Endodermal cell (in vitro differentiated cells): ENCODE data around the gene PERCC1. TPM values are rescaled to one million over a fixed set of nuclear protein-coding genes. Genes with fewer than 3 reads are reported as not detected.

Experiments
- DNase-seq: peaks from one replicate; pipeline ENCODE4 v3.0.0-alpha.2; 2017
- H3K27ac ChIP-seq: 2 replicates; pipeline ENCODE4 v1.5.1; 2013; ENCODE audit warnings: mild to moderate bottlenecking, low read depth, low read length, moderate library complexity
- H3K27me3 ChIP-seq: 2 replicates; pipeline ENCODE4 v1.6.1; 2013; ENCODE audit warnings: mild to moderate bottlenecking, low read length, moderate library complexity; ENCODE audit not compliant: insufficient read depth, control insufficient read depth, poor library complexity, severe bottlenecking
- H3K36me3 ChIP-seq: 2 replicates; pipeline ENCODE4 v1.7.0; 2013; ENCODE audit warnings: mild to moderate bottlenecking, low read length, moderate library complexity; ENCODE audit not compliant: control insufficient read depth, insufficient read depth
- H3K4me1 ChIP-seq: one replicate; pipeline ENCODE4 v1.7.0; 2013; ENCODE audit warnings: low read length; ENCODE audit not compliant: control insufficient read depth, insufficient read depth
- H3K4me3 ChIP-seq: 2 replicates; pipeline ENCODE4 v1.5.1; 2013; ENCODE audit warnings: mild to moderate bottlenecking, low read length, moderate library complexity
- H3K9ac ChIP-seq: 2 replicates; pipeline ENCODE4 v1.6.1; 2013; ENCODE audit warnings: mild to moderate bottlenecking, low read length, moderate library complexity; ENCODE audit not compliant: poor library complexity, severe bottlenecking; ENCODE audit errors: extremely low read depth
- H3K9me3 ChIP-seq: 2 replicates; pipeline ENCODE4 v1.6.1; 2013; ENCODE audit warnings: mild to moderate bottlenecking, low read length, moderate library complexity; ENCODE audit not compliant: control insufficient read depth
- H3K27ac Mint-ChIP-seq: 2 replicates; pipeline ENCODE4 v1.8.0; 2020; ENCODE audit warnings: mixed read lengths
- H3K27me3 Mint-ChIP-seq: 2 replicates; pipeline ENCODE4 v1.8.0; 2021; ENCODE audit warnings: mild to moderate bottlenecking, mixed read lengths; ENCODE audit not compliant: insufficient read depth
- H3K36me3 Mint-ChIP-seq: 2 replicates; pipeline ENCODE4 v1.8.0; 2020; ENCODE audit warnings: low read depth, mixed read lengths
- H3K4me1 Mint-ChIP-seq: 2 replicates; pipeline ENCODE4 v1.8.0; 2020; ENCODE audit warnings: mixed read lengths
- H3K4me3 Mint-ChIP-seq: 2 replicates; pipeline ENCODE4 v1.8.0; 2020; ENCODE audit warnings: mild to moderate bottlenecking, moderate library complexity, mixed read lengths
- H3K9me3 Mint-ChIP-seq: 2 replicates; pipeline ENCODE4 v1.8.0; 2020; ENCODE audit warnings: mild to moderate bottlenecking, mixed read lengths
- WGBS, 2 experiments: methylation state at CpG; one replicate each; pipeline versions ENCODE4 v1.1.5 to v1.1.7; 2013; ENCODE audit warnings: missing lambda C conversion rate in 2 of 2, mixed read lengths in 1 of 2; ENCODE audit not compliant: insufficient coverage in 1 of 2, insufficient read length in 1 of 2; 5-methylcytosine and 5-hydroxymethylcytosine counted together
- total RNA-seq, 2 donors: library from RNA; stranded (reverse); fragmentation: NEBNext Ultra II Directional in 1 of 2; extraction: Animal tissue kit (Norgen Biotek cat#: 25700) in 1 of 2; gene quantifications; 2 replicates in 1 of 2; 3 replicates in 1 of 2; pipeline ENCODE4 v1.2.1, GENCODE V29; 2021
- TF ChIP-seq, protein P1 (sequence below): fragments of 200-600 bp; sonication (generic); conservative IDR thresholded peaks from 2 replicates; pipeline ENCODE4 v1.5.0; 2021; ENCODE audit warnings: antibody characterized with exemption, mild to moderate bottlenecking

PERCC1 gene
- total RNA-seq, 2 donors from 2014 or later: 0.51 to 0.79 TPM

DNA sequence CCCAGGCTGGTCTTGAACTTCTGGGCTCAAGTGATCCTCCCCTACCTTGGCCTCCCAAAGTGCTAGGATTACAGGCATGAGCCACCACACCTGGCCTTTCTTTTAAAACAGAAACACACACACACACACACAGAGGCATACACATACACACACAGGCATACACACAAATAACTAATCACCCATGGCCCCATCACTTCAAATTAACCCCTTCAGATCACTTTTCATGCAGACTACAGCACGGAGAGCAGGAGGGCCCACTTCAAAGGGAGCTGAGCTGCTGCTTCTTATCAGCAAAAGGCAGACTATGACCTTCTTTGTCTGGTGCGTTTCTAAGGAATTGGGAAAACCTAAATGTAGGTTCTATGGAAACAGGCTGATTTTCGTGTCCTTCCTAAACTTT is 42.1 kb downstream of the PERCC1 start:
- Histone ChIP-seq H3K4me1 (no peaks in the 10 kb centered on the region), H3K9ac (no peak overlapping the region), H3K27ac (no peak overlapping the region), H3K9me3 (no peaks in the 10 kb centered on the region), H3K36me3 (no peaks in the 10 kb centered on the region), H3K27me3 (no peaks in the 10 kb centered on the region), H3K4me3 (no peak overlapping the region)
- peaks cover 11% of the 10 kb centered on the region for H3K27me3 Mint-ChIP-seq
- TF ChIP-seq, protein P1, sequence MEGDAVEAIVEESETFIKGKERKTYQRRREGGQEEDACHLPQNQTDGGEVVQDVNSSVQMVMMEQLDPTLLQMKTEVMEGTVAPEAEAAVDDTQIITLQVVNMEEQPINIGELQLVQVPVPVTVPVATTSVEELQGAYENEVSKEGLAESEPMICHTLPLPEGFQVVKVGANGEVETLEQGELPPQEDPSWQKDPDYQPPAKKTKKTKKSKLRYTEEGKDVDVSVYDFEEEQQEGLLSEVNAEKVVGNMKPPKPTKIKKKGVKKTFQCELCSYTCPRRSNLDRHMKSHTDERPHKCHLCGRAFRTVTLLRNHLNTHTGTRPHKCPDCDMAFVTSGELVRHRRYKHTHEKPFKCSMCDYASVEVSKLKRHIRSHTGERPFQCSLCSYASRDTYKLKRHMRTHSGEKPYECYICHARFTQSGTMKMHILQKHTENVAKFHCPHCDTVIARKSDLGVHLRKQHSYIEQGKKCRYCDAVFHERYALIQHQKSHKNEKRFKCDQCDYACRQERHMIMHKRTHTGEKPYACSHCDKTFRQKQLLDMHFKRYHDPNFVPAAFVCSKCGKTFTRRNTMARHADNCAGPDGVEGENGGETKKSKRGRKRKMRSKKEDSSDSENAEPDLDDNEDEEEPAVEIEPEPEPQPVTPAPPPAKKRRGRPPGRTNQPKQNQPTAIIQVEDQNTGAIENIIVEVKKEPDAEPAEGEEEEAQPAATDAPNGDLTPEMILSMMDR: no peak
- H3K4me1 Mint-ChIP-seq: peaks cover 4% of the 10 kb centered on the region
- H3K27ac Mint-ChIP-seq: peak overlapping the region; percentile 82
- H3K9me3 Mint-ChIP-seq: peaks cover 25% of the 10 kb centered on the region
- peaks cover 1% of the 10 kb centered on the region for H3K36me3 Mint-ChIP-seq
- H3K4me3 Mint-ChIP-seq: peak overlapping the region; percentile 27
- no peak for DNase-seq
- 72 to 85% methylated on average over 3 of the region's 3 CpGs for WGBS, 2 experiments

- peak overlapping the region; percentile 86 for H3K9ac ChIP-seq
- peak overlapping the region; percentile 75 for H3K27ac ChIP-seq
- H3K36me3 ChIP-seq: no peaks in the 10 kb centered on the region
- H3K9me3 Mint-ChIP-seq: peaks cover 38% of the 10 kb centered on the region
- H3K4me3 ChIP-seq: peak overlapping the region; percentile 91
- H3K27ac Mint-ChIP-seq: peak overlapping the region; percentile 63
- TF ChIP-seq, protein P1: no peak
- H3K4me3 Mint-ChIP-seq: peak overlapping the region; percentile 57
- no peaks in the 10 kb centered on the region for H3K9me3 ChIP-seq
- no peaks in the 10 kb centered on the region for H3K4me1 ChIP-seq
- H3K27me3 Mint-ChIP-seq: peaks cover 13% of the 10 kb centered on the region
- no peaks in the 10 kb centered on the region for H3K27me3 ChIP-seq
- 13 to 22% methylated on average over 35 to 57 of the region's 57 CpGs for WGBS, 2 experiments
- no peak for DNase-seq
- H3K4me1 Mint-ChIP-seq: peaks cover 4% of the 10 kb centered on the region
- peaks cover 1% of the 10 kb centered on the region for H3K36me3 Mint-ChIP-seq
Observed at GRCh38 chr16:1474082-1474795, 43.4 kb downstream of the PERCC1 start.

GRCh38 chr16:1474796-1475551 is 44.1 kb downstream of the PERCC1 start, which contains the start of gene CLCN7:
Gene CLCN7 (minus strand): TSS chr16:1475028. CDS start chr16:1474974, 54 bp downstream.
- peaks cover 4% of the 10 kb centered on the region for H3K4me1 Mint-ChIP-seq
- peak within 1 kb of the TSS; percentile 63 for H3K27ac Mint-ChIP-seq
- Histone ChIP-seq H3K27ac (peak within 1 kb of the TSS; percentile 75), H3K9me3 (no peaks in the 10 kb centered on the region), H3K36me3 (no peaks in the 10 kb centered on the region), H3K4me3 (peak within 1 kb of the TSS; percentile 91), H3K9ac (peak within 1 kb of the TSS; percentile 86), H3K27me3 (no peaks in the 10 kb centered on the region), H3K4me1 (no peaks in the 10 kb centered on the region)
- H3K27me3 Mint-ChIP-seq: peaks cover 13% of the 10 kb centered on the region
- peak; percentile 94 for DNase-seq
- TF ChIP-seq, protein P1: no peak
- H3K9me3 Mint-ChIP-seq: peaks cover 40% of the 10 kb centered on the region
- peak within 1 kb of the TSS; percentile 57 for H3K4me3 Mint-ChIP-seq
- peaks cover 1% of the 10 kb centered on the region for H3K36me3 Mint-ChIP-seq
- 2 to 4% methylated on average over 37 to 99 of the region's 99 CpGs for WGBS, 2 experiments
